Breast epithelium (tissue), 4 donors: ENCODE data around the gene COL8A1. TPM values are rescaled to one million over a fixed set of nuclear protein-coding genes. Genes with fewer than 3 reads are reported as not detected.

ENCODE experiments used
- DNase-seq, 2 donors: peaks; one replicate each; pipeline ENCODE4 v3.0.0-alpha.2; 2019; ENCODE audit warnings: low spot score in 2 of 2
- H3K27ac ChIP-seq, 2 donors: fragments of 200-600 bp; sonication (generic) in 1 of 2; one replicate each; pipeline ENCODE4 v1.5.1; 2016 to 2019; ENCODE audit warnings: mild to moderate bottlenecking in 1 of 2
- H3K27me3 ChIP-seq, 2 donors: fragments of 200-600 bp; sonication (generic) in 1 of 2; one replicate each; pipeline versions ENCODE4 v1.5.1 to v1.6.0; 2017 to 2019; ENCODE audit warnings: control low read depth in 1 of 2, mild to moderate bottlenecking in 1 of 2
- H3K36me3 ChIP-seq: fragments of 200-600 bp; one replicate; pipeline ENCODE4 v1.5.1; 2019
- H3K4me1 ChIP-seq, 2 donors: fragments of 200-600 bp; sonication (generic); one replicate each; pipeline ENCODE4 v1.5.1; 2016 to 2019; ENCODE audit warnings: control low read depth in 1 of 2
- H3K4me3 ChIP-seq, 3 donors: fragments of 200-600 bp; sonication (generic); 1 replicate in 2 of 3; 2 replicates in 1 of 3; pipeline ENCODE4 v1.5.1; 2016 to 2019; ENCODE audit warnings: mild to moderate bottlenecking in 3 of 3, moderate library complexity in 2 of 3
- H3K9me3 ChIP-seq, 2 donors: fragments of 200-600 bp; sonication (generic) in 1 of 2; one replicate each; pipeline ENCODE4 v1.5.1; 2016 to 2019; ENCODE audit warnings: control low read depth in 1 of 2
- POLR2A ChIP-seq: fragments of 450-650 bp; IDR thresholded peaks from one replicate; pipeline ENCODE4 v1.6.1; 2016; ENCODE audit warnings: antibody characterized with exemption, mild to moderate bottlenecking, moderate library complexity
- POLR2AphosphoS5 ChIP-seq, 3 donors: sonication (generic); formaldehyde crosslinking; IDR thresholded peaks; one replicate each; pipeline ENCODE4 v1.6.1; 2017; ENCODE audit warnings: antibody characterized with exemption in 3 of 3
- intact Hi-C: fragments of 100-400 bp; cut with DNase I; formaldehyde crosslinking; loops from one replicate; pipeline ENCODE4 v1.15.1; 2023; ENCODE audit warnings: low total_unique reads
- total RNA-seq, 3 donors: library from RNA; depleted of rRNA; stranded (reverse); fragments of >200 nt; gene quantifications; one replicate each; pipeline ENCODE4 v1.1.0, GENCODE V29; 2016
- TF ChIP-seq, protein P1 (sequence below), 3 donors: fragments of 450-650 bp; IDR thresholded peaks; one replicate each; pipeline ENCODE4 v1.5.1; 2016 to 2017; ENCODE audit warnings: antibody characterized with exemption in 3 of 3, mild to moderate bottlenecking in 3 of 3, moderate library complexity in 3 of 3

Gene COL8A1
- total RNA-seq, 3 donors from 2014 or later, result 9.2 to 43.6 (median 13.6) TPM

DNA sequence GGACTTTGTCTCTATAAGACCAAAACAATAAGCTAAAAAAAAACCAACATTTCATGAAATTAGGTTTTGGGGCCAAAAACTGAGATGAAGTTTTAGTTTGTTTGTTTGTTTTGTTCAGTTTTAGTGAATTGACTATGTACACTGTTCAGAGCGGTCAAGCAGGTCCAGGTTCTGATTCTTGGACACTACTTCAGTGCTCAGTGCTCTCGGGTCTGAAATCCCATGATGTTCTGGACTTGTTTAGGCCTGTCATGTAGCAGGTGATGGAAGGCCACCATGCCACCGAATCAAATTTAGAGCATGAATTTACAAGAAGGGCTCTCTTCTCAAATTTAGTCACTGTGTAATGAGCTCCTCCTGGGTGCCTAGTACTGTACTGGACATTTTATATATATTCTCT is 45.5 kb downstream of the COL8A1 start:
- H3K27ac ChIP-seq, result no peak overlapping the region
- DNase-seq, result no peak

DNA sequence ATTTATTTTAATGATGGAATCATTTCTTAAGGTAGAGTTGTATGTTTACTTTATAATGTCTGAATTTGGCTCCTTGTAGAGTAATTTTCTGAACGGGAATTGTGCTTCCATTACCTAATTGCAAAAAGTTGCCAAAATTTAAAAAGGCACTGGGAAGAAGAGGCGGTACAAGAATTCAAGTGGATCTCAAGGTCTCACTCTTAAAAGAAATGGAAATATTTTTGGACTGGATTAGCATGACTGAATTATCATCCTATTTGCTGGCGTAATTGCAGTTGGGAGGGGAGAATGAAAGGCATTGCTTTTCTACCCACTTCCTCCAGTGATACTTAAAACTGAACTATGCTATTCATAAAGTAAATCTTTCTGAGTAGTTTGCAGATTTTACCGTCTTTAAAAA is 46.2 kb downstream of the COL8A1 start:
- H3K4me3 ChIP-seq, result no peak overlapping the region
- H3K4me1 ChIP-seq, result no peaks in the 10 kb centered on the region
- intact Hi-C loops, result no loop called here
- DNase-seq, result no peak
- no peaks in the 10 kb centered on the region for H3K9me3 ChIP-seq
- H3K36me3 ChIP-seq, result no peaks in the 10 kb centered on the region
- no peaks in the 10 kb centered on the region for H3K27me3 ChIP-seq
- TF ChIP-seq, protein P1, sequence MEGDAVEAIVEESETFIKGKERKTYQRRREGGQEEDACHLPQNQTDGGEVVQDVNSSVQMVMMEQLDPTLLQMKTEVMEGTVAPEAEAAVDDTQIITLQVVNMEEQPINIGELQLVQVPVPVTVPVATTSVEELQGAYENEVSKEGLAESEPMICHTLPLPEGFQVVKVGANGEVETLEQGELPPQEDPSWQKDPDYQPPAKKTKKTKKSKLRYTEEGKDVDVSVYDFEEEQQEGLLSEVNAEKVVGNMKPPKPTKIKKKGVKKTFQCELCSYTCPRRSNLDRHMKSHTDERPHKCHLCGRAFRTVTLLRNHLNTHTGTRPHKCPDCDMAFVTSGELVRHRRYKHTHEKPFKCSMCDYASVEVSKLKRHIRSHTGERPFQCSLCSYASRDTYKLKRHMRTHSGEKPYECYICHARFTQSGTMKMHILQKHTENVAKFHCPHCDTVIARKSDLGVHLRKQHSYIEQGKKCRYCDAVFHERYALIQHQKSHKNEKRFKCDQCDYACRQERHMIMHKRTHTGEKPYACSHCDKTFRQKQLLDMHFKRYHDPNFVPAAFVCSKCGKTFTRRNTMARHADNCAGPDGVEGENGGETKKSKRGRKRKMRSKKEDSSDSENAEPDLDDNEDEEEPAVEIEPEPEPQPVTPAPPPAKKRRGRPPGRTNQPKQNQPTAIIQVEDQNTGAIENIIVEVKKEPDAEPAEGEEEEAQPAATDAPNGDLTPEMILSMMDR (IDR thresholded peaks at IDR 0.05), result no peak
- no peak for TF ChIP-seq POLR2A
- TF ChIP-seq POLR2AphosphoS5 (IDR thresholded peaks at IDR 0.05), result no peak
- no peak overlapping the region for H3K27ac ChIP-seq

More for the DNA sequence above, 45.5 kb downstream of the COL8A1 start:
- intact Hi-C loops, result no loop called here
- TF ChIP-seq, protein P1 (IDR thresholded peaks at IDR 0.05), result no peak
- TF ChIP-seq POLR2A, result no peak
- TF ChIP-seq POLR2AphosphoS5 (IDR thresholded peaks at IDR 0.05), result no peak
- Histone ChIP-seq H3K9me3 (no peaks in the 10 kb centered on the region), H3K36me3 (no peaks in the 10 kb centered on the region), H3K27me3 (no peaks in the 10 kb centered on the region), H3K4me1 (peaks cover 0 to under 1% of the 10 kb centered on the region in 2 donors), H3K4me3 (no peak overlapping the region)

DNA sequence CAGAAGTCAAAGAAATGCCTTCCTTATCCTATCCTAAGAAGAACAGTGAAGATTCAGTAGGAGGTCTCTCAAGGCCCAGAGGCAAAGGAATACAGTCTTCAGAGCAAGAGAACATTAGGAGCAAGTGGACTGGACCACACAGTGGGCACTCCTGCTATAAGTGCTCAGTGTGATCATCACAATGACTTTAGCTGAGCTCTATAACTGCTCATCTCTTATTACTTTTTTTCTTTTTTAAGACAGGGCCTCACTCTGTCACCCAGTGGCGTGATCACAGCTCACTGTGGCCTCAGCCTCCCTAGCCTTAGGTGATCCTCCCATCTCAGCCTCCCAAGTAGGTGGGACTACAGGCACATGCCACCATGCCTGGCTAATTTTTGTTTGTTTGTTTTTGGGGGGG is 48.1 kb downstream of the COL8A1 start:
- no peaks in the 10 kb centered on the region for H3K36me3 ChIP-seq
- TF ChIP-seq POLR2AphosphoS5 (IDR thresholded peaks at IDR 0.05) (no peak), POLR2A (no peak)
- TF ChIP-seq, protein P1 (IDR thresholded peaks at IDR 0.05), result no peak
- no peak overlapping the region for H3K4me3 ChIP-seq
- no peaks in the 10 kb centered on the region for H3K27me3 ChIP-seq
- no peak for DNase-seq
- no peaks in the 10 kb centered on the region for H3K9me3 ChIP-seq
- intact Hi-C loops, result no loop called here
- no peaks in the 10 kb centered on the region for H3K4me1 ChIP-seq
- no peak overlapping the region for H3K27ac ChIP-seq

DNA sequence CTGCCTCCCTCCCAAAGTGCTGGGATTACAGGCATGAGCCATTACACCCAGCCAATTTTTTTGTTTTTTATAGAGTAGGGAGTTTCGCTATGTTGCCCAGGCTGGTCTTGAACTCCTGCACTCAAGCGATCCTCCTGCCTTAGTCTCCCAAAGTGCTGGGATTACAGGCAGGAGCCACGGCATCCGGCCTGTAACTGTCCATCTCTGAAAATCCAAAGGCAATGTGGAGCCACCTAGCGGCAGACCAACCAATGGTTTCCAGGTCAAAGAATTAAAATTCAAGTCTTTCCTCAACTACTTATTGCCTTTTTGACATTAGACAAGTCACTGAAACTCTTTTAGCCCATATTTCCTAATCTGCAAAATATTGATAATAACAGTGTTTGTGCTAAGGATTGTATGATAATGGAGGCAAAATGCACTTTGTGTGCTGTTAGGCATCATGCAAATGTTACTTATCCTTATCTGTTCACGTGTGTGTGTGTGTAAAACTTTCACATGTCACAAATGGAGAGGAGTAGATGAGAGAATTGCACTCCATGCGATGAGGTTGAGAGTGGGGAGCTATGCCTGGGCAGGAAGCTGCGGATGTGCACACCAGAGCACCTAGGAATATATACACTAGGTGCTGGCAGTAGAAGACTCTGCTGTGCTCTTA is 48.7 kb downstream of the COL8A1 start:
- no peak overlapping the region for H3K4me3 ChIP-seq
- TF ChIP-seq POLR2A, result no peak
- TF ChIP-seq, protein P1 (IDR thresholded peaks at IDR 0.05), result peak; percentile 46 to 63 (median 62)
- TF ChIP-seq POLR2AphosphoS5 (IDR thresholded peaks at IDR 0.05), result no peak
- H3K27me3 ChIP-seq, result no peaks in the 10 kb centered on the region
- H3K9me3 ChIP-seq, result no peaks in the 10 kb centered on the region
- no peak overlapping the region for H3K27ac ChIP-seq
- DNase-seq, result no peak
- no peaks in the 10 kb centered on the region for H3K4me1 ChIP-seq
- intact Hi-C loops, result no loop called here
- no peaks in the 10 kb centered on the region for H3K36me3 ChIP-seq

DNA sequence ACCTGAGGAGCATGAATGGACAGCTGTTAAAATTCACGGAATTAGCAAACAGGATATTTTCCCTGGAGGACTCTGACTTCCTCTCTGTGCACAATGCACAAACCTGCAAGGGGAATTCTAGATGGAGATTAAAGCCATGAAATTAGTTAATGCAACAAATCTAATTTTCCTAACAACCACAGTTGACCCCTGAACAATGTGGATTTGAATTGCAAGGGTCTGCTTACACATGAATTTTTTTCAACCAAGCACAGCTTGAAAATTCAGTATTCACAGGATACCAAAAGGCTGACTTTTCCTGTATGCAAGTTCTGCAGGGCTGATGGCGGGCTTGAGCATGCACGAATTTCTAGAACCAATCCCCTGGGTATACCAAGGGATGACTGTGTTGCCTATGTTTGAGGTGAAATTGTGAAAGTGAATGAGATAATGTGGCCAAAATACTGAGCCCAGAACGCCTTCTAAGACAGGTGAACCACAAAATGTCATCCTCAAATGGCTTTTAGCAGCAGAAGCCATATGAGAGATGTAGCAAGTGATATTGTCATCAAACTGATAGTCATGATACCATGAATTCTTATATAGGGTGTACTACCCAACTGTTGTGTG is 52.5 kb downstream of the COL8A1 start:
- Histone ChIP-seq H3K9me3 (no peaks in the 10 kb centered on the region), H3K27ac (no peak overlapping the region), H3K4me1 (no peaks in the 10 kb centered on the region), H3K36me3 (no peaks in the 10 kb centered on the region), H3K4me3 (no peak overlapping the region), H3K27me3 (no peaks in the 10 kb centered on the region)
- TF ChIP-seq POLR2A (no peak), POLR2AphosphoS5 (IDR thresholded peaks at IDR 0.05) (no peak)
- TF ChIP-seq, protein P1 (IDR thresholded peaks at IDR 0.05), result no peak
- intact Hi-C loops, result no loop called here
- DNase-seq, result no peak
